HG02885 (cell line): ENCODE data around the gene HOXA1.

ENCODE experiments used
- ATAC-seq: cut with Tn5 transposase; IDR thresholded peaks from one replicate; pipeline ENCODE4 v1.9.1; 2021; ENCODE audit warnings: mild to moderate bottlenecking; ENCODE audit not compliant: unreplicated experiment, poor library complexity

The HOXA1 gene

GRCh38 chr7:27095897-27096767 is at the start of gene HOXA1:
Gene HOXA1 (minus strand): TSS chr7:27096000. CDS start chr7:27095912, 88 bp downstream.
- peak; percentile 87 for ATAC-seq

GRCh38 chr7:27145165-27145913 is 49.5 kb upstream of the HOXA1 start:
- no peak for ATAC-seq

- no peak for ATAC-seq
Observed at GRCh38 chr7:27144781-27145164, 49.0 kb upstream of the HOXA1 start.

- ATAC-seq = no peak
Observed at GRCh38 chr7:27143950-27144780, 48.4 kb upstream of the HOXA1 start.

- ATAC-seq = no peak
Observed at GRCh38 chr7:27143023-27143949, 47.5 kb upstream of the HOXA1 start, which contains the start of gene HOXA5. Gene HOXA5 (minus strand): TSS chr7:27143681. CDS start chr7:27143607, 74 bp downstream.

GRCh38 chr7:27142580-27143022 is 46.8 kb upstream of the HOXA1 start:
- ATAC-seq = no peak

GRCh38 chr7:27141923-27142579 is 46.3 kb upstream of the HOXA1 start:
- ATAC-seq = no peak

- ATAC-seq = no peak
Observed at GRCh38 chr7:27141137-27141922, 45.5 kb upstream of the HOXA1 start.

GRCh38 chr7:27140126-27140857 is 44.5 kb upstream of the HOXA1 start:
- ATAC-seq = no peak

- no peak for ATAC-seq
Observed at GRCh38 chr7:27139334-27140125, 43.7 kb upstream of the HOXA1 start.

GRCh38 chr7:27138985-27139333 is 43.2 kb upstream of the HOXA1 start:
- no peak for ATAC-seq

GRCh38 chr7:27138472-27138871 is 42.7 kb upstream of the HOXA1 start:
- ATAC-seq = no peak

GRCh38 chr7:27137640-27138315 is 42.0 kb upstream of the HOXA1 start:
- ATAC-seq = no peak

GRCh38 chr7:27134392-27134791 is 38.6 kb upstream of the HOXA1 start:
- ATAC-seq = peak; percentile 43

- no peak for ATAC-seq
Observed at GRCh38 chr7:27133409-27134231, 37.8 kb upstream of the HOXA1 start.
